ENCODE data around the gene KIFC1.

Gene KIFC1

DNA sequence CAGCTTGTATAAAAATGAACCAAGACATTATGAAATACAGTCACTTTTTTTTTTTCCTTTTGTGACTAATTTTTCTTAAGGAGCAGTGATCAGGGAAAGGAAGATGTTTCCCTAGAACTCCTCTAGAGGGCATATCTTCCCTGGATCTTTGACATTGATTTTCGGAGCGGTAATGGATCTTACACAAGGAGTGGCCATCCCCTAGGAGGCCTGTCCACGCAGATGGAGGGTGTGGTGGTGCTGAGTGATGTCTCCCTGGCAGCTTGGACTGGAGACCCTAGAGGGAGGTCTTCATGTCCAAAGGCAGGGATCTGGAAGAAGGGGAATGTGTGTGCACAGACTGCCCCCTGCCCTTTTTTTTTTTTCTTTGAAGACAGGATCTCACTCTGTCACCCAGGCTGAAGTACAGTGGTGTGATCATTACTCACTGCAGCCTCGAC, 7.0 kb upstream of the KIFC1 start:
- peak overlapping the region; percentile 16 for H3K4me2 ChIP-seq (ENCODE audit: low read length, poor library complexity, severe bottlenecking)
- no peak overlapping the region for H2AFZ ChIP-seq (ENCODE audit: low read depth, low read length)
- H4K8ac ChIP-seq (ENCODE audit: low read length): peak overlapping the region; percentile 82
- 35% methylated on average over 4 of the region's 4 CpGs for WGBS
- peak overlapping the region; percentile 68 for H4K91ac ChIP-seq (ENCODE audit: low read length)
- peak overlapping the region in 1 of 2 experiments; percentile 64 for H3K4ac ChIP-seq (ENCODE audit: low read depth in 1 of 2, low read length in 2 of 2)
- H3K9me3 ChIP-seq (ENCODE audit: control insufficient read depth, low read length): no peaks in the 10 kb centered on the region
- no peak overlapping the region for H3K14ac ChIP-seq (ENCODE audit: low read length in 2 of 2)
- no peak overlapping the region for H2BK15ac ChIP-seq (ENCODE audit: low read depth, poor library complexity, severe bottlenecking)
- no peaks in the 10 kb centered on the region for H3K79me1 ChIP-seq (replicated peaks; ENCODE audit: low read length, poor library complexity, severe bottlenecking)
- DNase-seq: peak; percentile 81
- H2BK120ac ChIP-seq (ENCODE audit: low read depth, low read length): no peak overlapping the region
- H3K27me3 ChIP-seq (ENCODE audit: control insufficient read depth in 1 of 2, insufficient read depth in 1 of 2, low read length in 2 of 2): peaks cover 0 to 7% of the 10 kb centered on the region in 2 experiments
- peaks cover 1% of the 10 kb centered on the region for H3K4me1 ChIP-seq (ENCODE audit: control insufficient read depth, insufficient read depth, low read depth, low read length)
- H3K18ac ChIP-seq (ENCODE audit: low read depth in 1 of 2, low read length in 2 of 2): no peak overlapping the region
- H3K27ac ChIP-seq (ENCODE audit: low read length, poor library complexity, severe bottlenecking): no peak overlapping the region
- H3K9ac ChIP-seq (ENCODE audit: low read length): no peak overlapping the region
- H3K36me3 ChIP-seq (ENCODE audit: control insufficient read depth in 1 of 2, insufficient read depth in 2 of 2, low read depth in 1 of 2, low read length in 2 of 2): no peaks in the 10 kb centered on the region
- H3K4me3 ChIP-seq (ENCODE audit: insufficient read depth in 1 of 2, low read depth in 1 of 2, low read length in 2 of 2): no peak overlapping the region
- H2AK5ac ChIP-seq (ENCODE audit: low read length, severe bottlenecking): no peak overlapping the region
- H2BK5ac ChIP-seq (ENCODE audit: low read depth, low read length, poor library complexity, severe bottlenecking): no peak overlapping the region
- no peak overlapping the region for H2BK12ac ChIP-seq (ENCODE audit: low read length in 2 of 2)
- H3K23ac ChIP-seq (ENCODE audit: low read length in 2 of 2): no peak overlapping the region

DNA sequence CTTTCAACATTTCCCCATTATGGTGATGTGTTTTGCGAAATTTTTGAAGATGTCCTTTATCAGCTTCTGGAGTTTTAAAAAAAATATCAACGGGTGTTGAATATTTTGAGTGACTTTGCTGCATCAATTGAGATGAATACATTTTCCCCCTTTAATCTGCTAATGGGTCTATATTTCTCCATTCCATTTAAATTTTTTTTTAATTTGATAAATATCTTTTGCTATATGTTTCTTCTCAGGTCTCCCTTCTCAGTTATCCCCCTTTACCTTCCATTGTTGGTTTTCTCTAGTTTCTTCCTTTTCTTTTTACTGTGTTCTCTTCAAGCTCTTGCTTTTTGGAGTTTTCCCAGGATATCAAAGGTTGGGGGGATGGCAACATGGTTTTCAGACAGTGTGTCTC, 1.4 kb upstream of the KIFC1 start:
- Histone ChIP-seq H3K23ac (ENCODE audit: low read length in 2 of 2) (no peak overlapping the region), H2BK120ac (ENCODE audit: low read depth, low read length) (no peak overlapping the region), H2BK5ac (ENCODE audit: low read depth, low read length, poor library complexity, severe bottlenecking) (no peak overlapping the region), H3K27me3 (ENCODE audit: control insufficient read depth in 1 of 2, insufficient read depth in 1 of 2, low read length in 2 of 2) (no peaks in the 10 kb centered on the region), H2BK15ac (ENCODE audit: low read depth, poor library complexity, severe bottlenecking) (no peak overlapping the region), H3K18ac (ENCODE audit: low read depth in 1 of 2, low read length in 2 of 2) (no peak overlapping the region), H3K4me3 (ENCODE audit: insufficient read depth in 1 of 2, low read depth in 1 of 2, low read length in 2 of 2) (no peak overlapping the region), H3K79me1 (replicated peaks; ENCODE audit: low read length, poor library complexity, severe bottlenecking) (no peaks in the 10 kb centered on the region), H2AK5ac (ENCODE audit: low read length, severe bottlenecking) (no peak overlapping the region), H4K8ac (ENCODE audit: low read length) (no peak overlapping the region), H3K4ac (ENCODE audit: low read depth in 1 of 2, low read length in 2 of 2) (no peak overlapping the region), H3K27ac (ENCODE audit: low read length, poor library complexity, severe bottlenecking) (no peak overlapping the region), H3K9ac (ENCODE audit: low read length) (no peak overlapping the region), H2BK12ac (ENCODE audit: low read length in 2 of 2) (no peak overlapping the region), H3K14ac (ENCODE audit: low read length in 2 of 2) (no peak overlapping the region), H4K91ac (ENCODE audit: low read length) (no peak overlapping the region), H3K36me3 (ENCODE audit: control insufficient read depth in 1 of 2, insufficient read depth in 2 of 2, low read depth in 1 of 2, low read length in 2 of 2) (no peaks in the 10 kb centered on the region), H3K4me1 (ENCODE audit: control insufficient read depth, insufficient read depth, low read depth, low read length) (peaks cover 2% of the 10 kb centered on the region), H3K9me3 (ENCODE audit: control insufficient read depth, low read length) (no peaks in the 10 kb centered on the region), H2AFZ (ENCODE audit: low read depth, low read length) (no peak overlapping the region), H3K4me2 (ENCODE audit: low read length, poor library complexity, severe bottlenecking) (no peak overlapping the region)
- DNase-seq: no peak
- no CpG with 5 or more reads among the region's 2 CpGs for WGBS

DNA sequence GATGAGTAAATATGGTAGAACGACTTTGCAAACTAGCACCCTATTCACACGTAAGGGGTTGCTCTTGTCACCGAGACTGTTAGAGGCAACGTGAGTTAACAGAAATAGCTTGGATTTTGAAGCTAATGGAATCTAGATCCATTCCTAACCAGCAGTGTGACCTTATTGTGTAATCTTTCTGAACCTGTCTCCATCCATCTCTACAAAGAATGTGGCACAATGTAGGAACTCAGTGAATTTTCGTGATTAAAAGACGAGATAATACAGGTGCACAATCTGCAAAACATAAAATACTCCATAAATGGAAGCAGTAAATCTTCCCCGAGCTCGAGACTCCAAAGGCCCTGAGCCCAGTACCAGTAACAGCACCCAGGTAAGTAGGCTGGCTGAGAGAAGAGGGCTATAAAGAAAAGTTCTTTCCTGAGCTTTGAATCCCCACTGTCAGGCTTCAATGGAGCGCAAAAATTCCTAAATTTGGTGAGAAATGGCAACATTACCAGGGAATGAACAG, 801 bp upstream of the KIFC1 start:
- Histone ChIP-seq H3K79me1 (replicated peaks; ENCODE audit: low read length, poor library complexity, severe bottlenecking) (no peaks in the 10 kb centered on the region), H3K9me3 (ENCODE audit: control insufficient read depth, low read length) (no peaks in the 10 kb centered on the region), H3K4me2 (ENCODE audit: low read length, poor library complexity, severe bottlenecking) (no peak overlapping the region), H3K4me3 (ENCODE audit: insufficient read depth in 1 of 2, low read depth in 1 of 2, low read length in 2 of 2) (peak overlapping the region in 1 of 2 experiments; percentile 53), H2BK15ac (ENCODE audit: low read depth, poor library complexity, severe bottlenecking) (no peak overlapping the region), H3K27ac (ENCODE audit: low read length, poor library complexity, severe bottlenecking) (peak overlapping the region; percentile 72), H2BK5ac (ENCODE audit: low read depth, low read length, poor library complexity, severe bottlenecking) (no peak overlapping the region), H3K36me3 (ENCODE audit: control insufficient read depth in 1 of 2, insufficient read depth in 2 of 2, low read depth in 1 of 2, low read length in 2 of 2) (no peaks in the 10 kb centered on the region), H2AK5ac (ENCODE audit: low read length, severe bottlenecking) (peak overlapping the region; percentile 10), H4K91ac (ENCODE audit: low read length) (no peak overlapping the region), H3K14ac (ENCODE audit: low read length in 2 of 2) (no peak overlapping the region), H2BK12ac (ENCODE audit: low read length in 2 of 2) (no peak overlapping the region), H3K27me3 (ENCODE audit: control insufficient read depth in 1 of 2, insufficient read depth in 1 of 2, low read length in 2 of 2) (no peaks in the 10 kb centered on the region), H2AFZ (ENCODE audit: low read depth, low read length) (no peak overlapping the region), H3K23ac (ENCODE audit: low read length in 2 of 2) (no peak overlapping the region), H3K9ac (ENCODE audit: low read length) (peak overlapping the region; percentile 84), H2BK120ac (ENCODE audit: low read depth, low read length) (no peak overlapping the region), H3K18ac (ENCODE audit: low read depth in 1 of 2, low read length in 2 of 2) (no peak overlapping the region), H4K8ac (ENCODE audit: low read length) (no peak overlapping the region), H3K4ac (ENCODE audit: low read depth in 1 of 2, low read length in 2 of 2) (peak overlapping the region in 1 of 2 experiments; percentile 63), H3K4me1 (ENCODE audit: control insufficient read depth, insufficient read depth, low read depth, low read length) (peaks cover 2% of the 10 kb centered on the region)
- DNase-seq: no peak
- 87% methylated on average over 8 of the region's 9 CpGs for WGBS

DNA sequence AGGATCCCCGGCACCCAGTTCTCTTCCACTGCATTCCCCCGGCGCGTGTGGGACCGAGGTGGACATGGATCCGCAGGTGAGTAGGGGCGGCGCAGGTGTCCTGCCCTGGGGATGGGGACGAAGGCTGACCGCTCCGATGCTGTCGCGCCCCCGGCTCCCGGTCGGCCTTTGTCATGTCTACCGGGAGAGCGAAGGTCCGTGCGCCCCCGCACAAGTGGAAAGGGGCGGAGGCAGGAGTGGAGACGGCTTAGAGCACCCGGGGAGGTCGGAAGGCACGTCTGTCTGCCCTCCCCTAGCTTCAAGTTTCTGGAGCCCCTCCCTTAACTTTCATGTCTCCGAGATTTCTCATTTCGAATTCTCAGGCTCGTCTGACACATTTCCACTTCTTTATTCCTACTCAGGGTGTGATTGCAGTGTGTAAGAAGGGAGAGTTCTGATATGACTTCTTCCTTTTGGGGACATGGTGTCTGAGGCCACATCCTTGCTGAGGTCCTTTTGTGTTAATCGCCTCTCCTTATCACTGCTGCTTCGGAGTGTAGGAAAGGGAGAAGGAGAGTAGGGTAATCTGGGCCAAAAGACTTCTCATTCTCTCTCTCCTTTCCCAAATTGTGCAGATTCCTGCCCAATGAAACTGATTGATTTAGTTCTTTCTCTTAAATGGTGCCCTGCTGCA, 435 bp downstream of the KIFC1 start:
- H2BK5ac ChIP-seq (ENCODE audit: low read depth, low read length, poor library complexity, severe bottlenecking): no peak overlapping the region
- peak overlapping the region; percentile 82 for H3K4me2 ChIP-seq (ENCODE audit: low read length, poor library complexity, severe bottlenecking)
- H3K9me3 ChIP-seq (ENCODE audit: control insufficient read depth, low read length): no peaks in the 10 kb centered on the region
- peak overlapping the region in 1 of 2 experiments; percentile 1 for H3K18ac ChIP-seq (ENCODE audit: low read depth in 1 of 2, low read length in 2 of 2)
- H3K4ac ChIP-seq (ENCODE audit: low read depth in 1 of 2, low read length in 2 of 2): peak overlapping the region in 1 of 2 experiments; percentile 59
- H3K4me1 ChIP-seq (ENCODE audit: control insufficient read depth, insufficient read depth, low read depth, low read length): peaks cover 2% of the 10 kb centered on the region
- H4K8ac ChIP-seq (ENCODE audit: low read length): no peak overlapping the region
- peak overlapping the region in 1 of 2 experiments; percentile 29 for H3K23ac ChIP-seq (ENCODE audit: low read length in 2 of 2)
- WGBS: 0% methylated on average over 17 of the region's 31 CpGs
- peak overlapping the region; percentile 69 to 89 for H3K4me3 ChIP-seq (ENCODE audit: insufficient read depth in 1 of 2, low read depth in 1 of 2, low read length in 2 of 2)
- H2BK12ac ChIP-seq (ENCODE audit: low read length in 2 of 2): no peak overlapping the region
- H3K79me1 ChIP-seq (replicated peaks; ENCODE audit: low read length, poor library complexity, severe bottlenecking): no peaks in the 10 kb centered on the region
- H2BK120ac ChIP-seq (ENCODE audit: low read depth, low read length): no peak overlapping the region
- peak overlapping the region in 1 of 2 experiments; percentile 79 for H3K14ac ChIP-seq (ENCODE audit: low read length in 2 of 2)
- no peak overlapping the region for H2BK15ac ChIP-seq (ENCODE audit: low read depth, poor library complexity, severe bottlenecking)
- H2AK5ac ChIP-seq (ENCODE audit: low read length, severe bottlenecking): no peak overlapping the region
- H2AFZ ChIP-seq (ENCODE audit: low read depth, low read length): peak overlapping the region; percentile 55
- H4K91ac ChIP-seq (ENCODE audit: low read length): peak overlapping the region; percentile 9
- no peaks in the 10 kb centered on the region for H3K36me3 ChIP-seq (ENCODE audit: control insufficient read depth in 1 of 2, insufficient read depth in 2 of 2, low read depth in 1 of 2, low read length in 2 of 2)
- peak overlapping the region; percentile 86 for H3K9ac ChIP-seq (ENCODE audit: low read length)
- DNase-seq: peak; percentile 62
- H3K27ac ChIP-seq (ENCODE audit: low read length, poor library complexity, severe bottlenecking): no peak overlapping the region
- no peaks in the 10 kb centered on the region for H3K27me3 ChIP-seq (ENCODE audit: control insufficient read depth in 1 of 2, insufficient read depth in 1 of 2, low read length in 2 of 2)

Measured in mesenchymal stem cell (in vitro differentiated cells and primary cell).